HG02588 (cell line): ENCODE data around the gene PPP4C.

Experiments
- ATAC-seq: cut with Tn5 transposase; IDR thresholded peaks from one replicate; pipeline ENCODE4 v1.9.1; 2021; ENCODE audit warnings: mild to moderate bottlenecking, moderate library complexity; ENCODE audit not compliant: unreplicated experiment

The PPP4C gene

GRCh38 chr16:30054959-30055553, 20.7 kb upstream of the PPP4C start:
- ATAC-seq = no peak

GRCh38 chr16:30060346-30060745, 15.4 kb upstream of the PPP4C start:
- ATAC-seq = no peak

GRCh38 chr16:30060836-30061554, 14.8 kb upstream of the PPP4C start:
- no peak for ATAC-seq

GRCh38 chr16:30063278-30063892, 12.4 kb upstream of the PPP4C start:
- ATAC-seq = no peak

- no peak for ATAC-seq
Measured at GRCh38 chr16:30063893-30064728, 11.7 kb upstream of the PPP4C start.

GRCh38 chr16:30064729-30065101, 11.1 kb upstream of the PPP4C start:
- ATAC-seq = no peak

GRCh38 chr16:30065102-30065942, 10.5 kb upstream of the PPP4C start, which contains the start of gene ALDOA:
Gene ALDOA (plus strand): TSS chr16:30065760. CDS start chr16:30066898, 1,138 bp downstream.
- peak; percentile 73 for ATAC-seq

- no peak for ATAC-seq
Measured at GRCh38 chr16:30065943-30066760, 9.6 kb upstream of the PPP4C start.

- no peak for ATAC-seq
Measured at GRCh38 chr16:30066761-30067583, 8.8 kb upstream of the PPP4C start.

- no peak for ATAC-seq
Measured at GRCh38 chr16:30067584-30067916, 8.2 kb upstream of the PPP4C start.

GRCh38 chr16:30068333-30068732, 7.5 kb upstream of the PPP4C start:
- ATAC-seq = no peak

GRCh38 chr16:30068750-30069610, 6.8 kb upstream of the PPP4C start:
- ATAC-seq = no peak

GRCh38 chr16:30069611-30070462, 6.0 kb upstream of the PPP4C start:
- no peak for ATAC-seq

- ATAC-seq = no peak
Measured at GRCh38 chr16:30070490-30070889, 5.3 kb upstream of the PPP4C start.

GRCh38 chr16:30076276-30076791, 540 bp downstream of the PPP4C start:
- peak; percentile 27 for ATAC-seq

GRCh38 chr16:30077656-30078055, 1.9 kb downstream of the PPP4C start:
- no peak for ATAC-seq

GRCh38 chr16:30078744-30079143, 3.0 kb downstream of the PPP4C start:
- no peak for ATAC-seq
